HG03196 (cell line): ENCODE data around the gene BMPER.

ENCODE experiments used
- ATAC-seq: cut with Tn5 transposase; IDR thresholded peaks from one replicate; pipeline ENCODE4 v1.9.1; 2021; ENCODE audit not compliant: unreplicated experiment

Gene BMPER

GRCh38 chr7:33887266-33887975 is 17.9 kb upstream of the BMPER start:
- ATAC-seq = no peak

GRCh38 chr7:33888166-33888565 is 17.2 kb upstream of the BMPER start:
- ATAC-seq = no peak

- ATAC-seq = no peak
These were observed 12.4 kb upstream of the BMPER start for GRCh38 chr7:33892945-33893344.

GRCh38 chr7:33893377-33893776 is 12.0 kb upstream of the BMPER start:
- no peak for ATAC-seq

GRCh38 chr7:33895025-33895804 is 10.1 kb upstream of the BMPER start:
- no peak for ATAC-seq

- no peak for ATAC-seq
These were observed 4.8 kb upstream of the BMPER start for GRCh38 chr7:33900501-33900900.

- ATAC-seq = no peak
These were observed 4.1 kb upstream of the BMPER start for GRCh38 chr7:33901199-33901598.

GRCh38 chr7:33901847-33902246 is 3.5 kb upstream of the BMPER start:
- no peak for ATAC-seq

GRCh38 chr7:33902746-33903145 is 2.6 kb upstream of the BMPER start:
- ATAC-seq = no peak

- no peak for ATAC-seq
These were observed 1.3 kb upstream of the BMPER start for GRCh38 chr7:33903791-33904680.

- no peak for ATAC-seq
These were observed 504 bp upstream of the BMPER start for GRCh38 chr7:33904681-33905388.

- ATAC-seq = no peak
These were observed 1.4 kb downstream of the BMPER start for GRCh38 chr7:33906697-33907096.

- no peak for ATAC-seq
These were observed 2.3 kb downstream of the BMPER start for GRCh38 chr7:33907625-33908024.

- ATAC-seq = no peak
These were observed 4.0 kb downstream of the BMPER start for GRCh38 chr7:33909318-33909717.

GRCh38 chr7:33909755-33910154 is 4.4 kb downstream of the BMPER start:
- ATAC-seq = no peak

- ATAC-seq = no peak
These were observed 5.4 kb downstream of the BMPER start for GRCh38 chr7:33910756-33911155.

- no peak for ATAC-seq
These were observed 11.2 kb downstream of the BMPER start for GRCh38 chr7:33916357-33917081.

- ATAC-seq = no peak
These were observed 12.3 kb downstream of the BMPER start for GRCh38 chr7:33917661-33918060.

GRCh38 chr7:33918438-33919143 is 13.3 kb downstream of the BMPER start:
- ATAC-seq = no peak

- ATAC-seq = no peak
These were observed 14.1 kb downstream of the BMPER start for GRCh38 chr7:33919449-33919848.
